Kidney (tissue), 14 donors: ENCODE data around the gene ARAP1. TPM values are rescaled to one million over a fixed set of nuclear protein-coding genes. Genes with fewer than 3 reads are reported as not detected.
A peak's percentile ranks its signal among the peaks of the same experiment; 100 is the strongest.

Experiments used
- DNase-seq, 5 donors: peaks; one replicate each; pipeline ENCODE4 v3.0.0-alpha.2; 2013 to 2020
- FAIRE-seq: peaks from 2 replicates; lab custom pipeline; 2012; peaks lifted over from hg19 to GRCh38; lab: Jason Lieb, UNC
- H3K27ac ChIP-seq, 2 donors: one replicate each; pipeline ENCODE4 v1.7.0; 2013; ENCODE audit warnings: low read depth in 2 of 2, low read length in 2 of 2, inconsistent platforms in 1 of 2
- H3K27me3 ChIP-seq: one replicate; pipeline ENCODE4 v1.7.1; 2013; ENCODE audit warnings: low read length, inconsistent platforms; ENCODE audit not compliant: control insufficient read depth, insufficient read depth
- H3K36me3 ChIP-seq, 3 donors: one replicate each; pipeline versions ENCODE4 v1.7.0 to v1.7.1; 2013; ENCODE audit warnings: low read length in 3 of 3, control low read depth in 1 of 3, inconsistent platforms in 1 of 3; ENCODE audit not compliant: insufficient read depth in 3 of 3, control insufficient read depth in 2 of 3
- H3K4me1 ChIP-seq, 3 donors: one replicate each; pipeline versions ENCODE4 v1.7.0 to v1.7.1; 2013; ENCODE audit warnings: low read length in 3 of 3, inconsistent platforms in 1 of 3, low read depth in 1 of 3; ENCODE audit not compliant: control insufficient read depth in 2 of 3, insufficient read depth in 2 of 3
- H3K4me3 ChIP-seq, 3 donors: one replicate each; pipeline versions ENCODE4 v1.7.0 to v1.8.1; 2013; ENCODE audit warnings: low read length in 3 of 3, control low read depth in 1 of 3, inconsistent platforms in 1 of 3
- H3K9ac ChIP-seq, 3 donors: one replicate each; pipeline versions ENCODE4 v1.7.0 to v1.7.1; 2013; ENCODE audit warnings: low read length in 3 of 3, control low read depth in 1 of 3, inconsistent platforms in 1 of 3
- H3K9me3 ChIP-seq, 3 donors: one replicate each; pipeline versions ENCODE4 v1.7.0 to v1.7.1; 2013; ENCODE audit warnings: low read length in 3 of 3, control low read depth in 1 of 3, inconsistent platforms in 1 of 3; ENCODE audit not compliant: control insufficient read depth in 2 of 3, insufficient read depth in 1 of 3
- intact Hi-C: fragments of 100-400 bp; cut with DNase I; formaldehyde crosslinking; loops from one replicate; pipeline ENCODE4 v1.11.1; 2022
- polyA plus RNA-seq: library from polyadenylated mRNA; stranded (reverse); fragments of 350-450 nt; fragmentation: Illumina TruSeq; extraction: RNeasy Lipid Tissue Mini Kit (QIAGEN cat#74804); gene quantifications from one replicate; pipeline ENCODE4 v1.2.3, GENCODE V29; 2014; ENCODE audit warnings: low read depth, low replicate concordance; ENCODE audit not compliant: insufficient read depth
- total RNA-seq: library from RNA; stranded (reverse); fragmentation: NEBNext Ultra II Directional; extraction: Animal tissue kit (Norgen Biotek cat#: 25700); gene quantifications from one replicate; pipeline ENCODE4 v1.2.1, GENCODE V29; 2021
- TF ChIP-seq, protein P1 (sequence below): IDR thresholded peaks from 3 replicates; pipeline ENCODE4 v1.5.1; 2012; ENCODE audit warnings: mild to moderate bottlenecking, moderate library complexity, borderline replicate concordance; ENCODE audit not compliant: insufficient read depth; ENCODE audit errors: extremely low read depth
- donor health status: control.
- donor health status: control.
- donor health status: control.
- donor health status: control.
- donor health status: control.
- donor health status: DM: yes; HTN: yes; CAD: no.
- donor health status: Normal renal cell carcinoma (clear cell type).

Gene ARAP1
- total and polyA plus RNA-seq, 2 donors from 2014 or later = 58.2 to 80.8 TPM

DNA sequence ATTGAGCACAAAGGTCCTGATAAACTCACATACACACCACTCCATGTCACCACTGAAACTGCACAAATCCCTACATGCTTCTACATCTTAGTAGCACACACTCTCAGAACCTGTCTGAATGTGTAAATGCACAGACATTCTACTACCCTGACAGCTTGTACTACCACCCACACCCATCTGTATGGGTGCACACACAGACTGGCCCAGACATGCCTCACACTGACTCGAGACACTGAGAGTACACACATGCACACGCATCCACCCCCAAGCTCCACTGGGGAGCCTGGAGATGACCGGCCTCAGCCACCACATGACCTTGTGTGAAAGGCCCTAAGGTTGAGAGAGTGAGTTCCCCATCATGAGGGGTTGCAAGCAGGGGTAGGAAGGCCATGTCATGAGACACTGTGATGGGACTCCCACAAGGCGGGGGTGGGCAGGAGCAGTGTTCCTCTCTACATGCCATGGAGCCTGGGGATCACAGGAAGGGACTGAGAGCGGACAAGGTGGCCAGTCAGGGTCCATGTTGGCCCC is 28.1 kb downstream of the ARAP1 start:
- H3K9ac ChIP-seq = peak overlapping the region in 1 of 3 donors; percentile 43

DNA sequence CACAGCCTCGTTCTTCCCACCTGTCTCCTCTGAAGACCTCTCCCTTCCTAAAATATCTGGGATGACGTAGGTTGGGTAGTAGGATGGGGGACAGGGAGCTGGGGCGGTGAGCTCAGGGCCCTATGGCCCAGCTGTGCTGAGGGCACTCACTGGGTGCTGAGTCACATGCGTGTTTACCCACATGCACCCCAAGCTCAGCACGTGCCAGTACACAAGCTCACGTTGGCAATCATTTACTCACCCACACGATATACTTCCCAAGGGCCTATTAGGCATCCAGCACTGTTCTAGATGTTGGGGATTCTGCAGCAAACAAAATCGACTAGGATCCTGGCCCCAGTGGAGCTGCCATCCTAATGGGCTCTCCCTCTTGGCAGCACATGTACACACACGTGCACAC is 28.7 kb downstream of the ARAP1 start:
- peak overlapping the region; percentile 47 to 92 for H3K27ac ChIP-seq
- H3K36me3 ChIP-seq = no peaks in the 10 kb centered on the region
- peaks cover 4 to 43% (median 17%) of the 10 kb centered on the region in 3 donors for H3K4me1 ChIP-seq
- H3K4me3 ChIP-seq = no peak overlapping the region
- DNase-seq (peak in 1 of 5 donors; percentile 43), FAIRE-seq (no peak)
- no peaks in the 10 kb centered on the region for H3K27me3 ChIP-seq
- TF ChIP-seq, protein P1, sequence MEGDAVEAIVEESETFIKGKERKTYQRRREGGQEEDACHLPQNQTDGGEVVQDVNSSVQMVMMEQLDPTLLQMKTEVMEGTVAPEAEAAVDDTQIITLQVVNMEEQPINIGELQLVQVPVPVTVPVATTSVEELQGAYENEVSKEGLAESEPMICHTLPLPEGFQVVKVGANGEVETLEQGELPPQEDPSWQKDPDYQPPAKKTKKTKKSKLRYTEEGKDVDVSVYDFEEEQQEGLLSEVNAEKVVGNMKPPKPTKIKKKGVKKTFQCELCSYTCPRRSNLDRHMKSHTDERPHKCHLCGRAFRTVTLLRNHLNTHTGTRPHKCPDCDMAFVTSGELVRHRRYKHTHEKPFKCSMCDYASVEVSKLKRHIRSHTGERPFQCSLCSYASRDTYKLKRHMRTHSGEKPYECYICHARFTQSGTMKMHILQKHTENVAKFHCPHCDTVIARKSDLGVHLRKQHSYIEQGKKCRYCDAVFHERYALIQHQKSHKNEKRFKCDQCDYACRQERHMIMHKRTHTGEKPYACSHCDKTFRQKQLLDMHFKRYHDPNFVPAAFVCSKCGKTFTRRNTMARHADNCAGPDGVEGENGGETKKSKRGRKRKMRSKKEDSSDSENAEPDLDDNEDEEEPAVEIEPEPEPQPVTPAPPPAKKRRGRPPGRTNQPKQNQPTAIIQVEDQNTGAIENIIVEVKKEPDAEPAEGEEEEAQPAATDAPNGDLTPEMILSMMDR = no peak
- no peaks in the 10 kb centered on the region for H3K9me3 ChIP-seq
- intact Hi-C loops = loop anchor here (10.0 kb wide), 1 partner anchor 451 kb away; no protein-coding TSS in a partner anchor
- H3K9ac ChIP-seq = peak overlapping the region in 1 of 3 donors; percentile 43

More for the DNA sequence above, 28.1 kb downstream of the ARAP1 start:
- TF ChIP-seq, protein P1 = no peak
- peak overlapping the region; percentile 4 to 47 for H3K27ac ChIP-seq
- no peaks in the 10 kb centered on the region for H3K36me3 ChIP-seq
- intact Hi-C loops = loop anchor here (10.0 kb wide), 1 partner anchor 451 kb away; no protein-coding TSS in a partner anchor
- peak in 1 of 5 donors; percentile 54 for DNase-seq
- H3K9me3 ChIP-seq = no peaks in the 10 kb centered on the region
- no peak overlapping the region for H3K4me3 ChIP-seq
- peaks cover 4 to 38% (median 17%) of the 10 kb centered on the region in 3 donors for H3K4me1 ChIP-seq
- H3K27me3 ChIP-seq = no peaks in the 10 kb centered on the region
- FAIRE-seq = no peak

DNA sequence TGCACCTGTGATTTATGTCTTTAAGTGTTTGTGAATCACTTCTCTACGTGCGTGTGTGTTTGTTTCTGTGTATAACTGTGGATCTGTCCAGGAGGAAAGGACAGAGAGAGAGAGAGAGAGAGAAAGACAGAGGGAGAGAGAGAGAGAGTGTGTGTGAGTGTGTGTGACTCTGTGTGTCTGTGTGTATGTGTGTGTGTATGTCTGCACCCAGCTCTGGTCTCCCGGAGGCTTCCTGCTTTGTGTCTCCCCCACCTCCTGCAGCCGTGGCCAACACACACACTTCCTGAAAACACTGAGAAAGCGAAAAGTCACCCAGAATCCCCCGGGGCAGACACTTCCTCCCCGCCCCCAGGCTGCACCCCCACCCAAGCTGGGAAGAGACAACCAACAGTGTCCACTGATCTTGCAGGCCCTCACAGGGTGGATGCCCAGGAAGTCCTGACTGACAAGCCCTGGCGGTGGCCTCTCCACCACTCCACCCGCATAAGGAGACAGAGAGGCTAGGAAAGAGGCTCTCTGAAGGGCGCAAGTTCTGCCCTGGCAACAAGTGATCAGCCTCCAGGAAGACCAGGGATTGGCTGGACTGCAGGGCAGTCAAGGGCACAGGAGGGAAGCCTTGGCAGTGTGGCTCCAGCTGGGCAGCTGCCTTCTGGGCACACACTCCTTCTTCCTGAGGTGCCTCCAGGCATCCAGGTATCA is 30.0 kb downstream of the ARAP1 start:
- Histone ChIP-seq H3K9me3 (no peaks in the 10 kb centered on the region), H3K4me1 (peaks cover 4 to 50% (median 17%) of the 10 kb centered on the region in 3 donors), H3K4me3 (peak overlapping the region; percentile 83 to 98 (median 87)), H3K27me3 (no peaks in the 10 kb centered on the region), H3K36me3 (no peaks in the 10 kb centered on the region), H3K27ac (peak overlapping the region; percentile 92 to 93), H3K9ac (peak overlapping the region; percentile 84 to 98 (median 92))
- peak; percentile 92 to 97 (median 95) for DNase-seq
- TF ChIP-seq, protein P1 = no peak
- intact Hi-C loops = loop anchor here (10.0 kb wide), 1 partner anchor 453 kb away; no protein-coding TSS in a partner anchor
- no peak for FAIRE-seq
